ENCODE measurements around the gene CLDN4. TPM values are rescaled to one million over a fixed set of nuclear protein-coding genes. Genes with fewer than 3 reads are reported as not detected.
"Not testable (repeated sequence)": the region's sequence is repeated elsewhere in the genome, so short reads cannot be mapped to it uniquely, and the experiment has no call there.

The CLDN4 gene
- total RNA-seq, 4 donors from 2014 or later: 208 to 533 (median 298) TPM

GRCh38 chr7:73831834-73832651 lies 1.2 kb downstream of the CLDN4 start:
- intact Hi-C loops (cut with DNase I; ENCODE audit: low total_unique reads): no loop called here
- peak in 1 of 2 donors; percentile 60 for DNase-seq (ENCODE audit: low spot score in 2 of 2)
- WGBS, 2 donors: 29 to 41% methylated on average over 16 of the region's 16 CpGs
- no peak for TF ChIP-seq CTCF (IDR thresholded peaks at IDR 0.05)
- no peak for TF ChIP-seq POLR2A (IDR thresholded peaks at IDR 0.05)
- H3K4me3 ChIP-seq (ENCODE audit: low read depth, poor library complexity, severe bottlenecking): peak overlapping the region; percentile 26

GRCh38 chr7:73832806-73833205 lies 2.0 kb downstream of the CLDN4 start:
- DNase-seq (ENCODE audit: low spot score in 2 of 2): no peak
- H3K4me3 ChIP-seq (ENCODE audit: low read depth, poor library complexity, severe bottlenecking): no peak overlapping the region
- intact Hi-C loops (cut with DNase I; ENCODE audit: low total_unique reads): no loop called here
- WGBS, 2 donors: 49 to 63% methylated on average over 13 of the region's 13 CpGs
- no peak for TF ChIP-seq POLR2A (IDR thresholded peaks at IDR 0.05)
- TF ChIP-seq CTCF (IDR thresholded peaks at IDR 0.05): no peak

- intact Hi-C loops (cut with DNase I; ENCODE audit: low total_unique reads): no loop called here
- TF ChIP-seq POLR2A (IDR thresholded peaks at IDR 0.05) (no peak), CTCF (IDR thresholded peaks at IDR 0.05) (no peak)
- no peak for DNase-seq (ENCODE audit: low spot score in 2 of 2)
- WGBS, 2 donors: 50 to 58% methylated on average over 13 of the region's 13 CpGs
- no peak overlapping the region for H3K4me3 ChIP-seq (ENCODE audit: low read depth, poor library complexity, severe bottlenecking)
Observed at GRCh38 chr7:73833251-73833919, 2.6 kb downstream of the CLDN4 start.

GRCh38 chr7:73834626-73835191 lies 3.9 kb downstream of the CLDN4 start:
- DNase-seq (ENCODE audit: low spot score in 2 of 2): no peak
- no peak for TF ChIP-seq CTCF (IDR thresholded peaks at IDR 0.05)
- no peak for TF ChIP-seq POLR2A (IDR thresholded peaks at IDR 0.05)
- intact Hi-C loops (cut with DNase I; ENCODE audit: low total_unique reads): no loop called here
- no peak overlapping the region for H3K4me3 ChIP-seq (ENCODE audit: low read depth, poor library complexity, severe bottlenecking)
- 91 to 93% methylated on average over 10 of the region's 11 CpGs for WGBS, 2 donors

GRCh38 chr7:73837167-73837566 lies 6.4 kb downstream of the CLDN4 start:
- intact Hi-C loops (cut with DNase I; ENCODE audit: low total_unique reads); H3K4me3 ChIP-seq (ENCODE audit: low read depth, poor library complexity, severe bottlenecking); DNase-seq (ENCODE audit: low spot score in 2 of 2): not testable (repeated sequence)

- intact Hi-C loops (cut with DNase I; ENCODE audit: low total_unique reads): no loop called here
- DNase-seq (ENCODE audit: low spot score in 2 of 2): no peak
- 42 to 50% methylated on average over 6 of the region's 6 CpGs for WGBS, 2 donors
- TF ChIP-seq POLR2A (IDR thresholded peaks at IDR 0.05) (no peak), CTCF (IDR thresholded peaks at IDR 0.05) (no peak)
- H3K4me3 ChIP-seq (ENCODE audit: low read depth, poor library complexity, severe bottlenecking): no peak overlapping the region
Observed at GRCh38 chr7:73838642-73839041, 7.8 kb downstream of the CLDN4 start.

Data from lower leg skin (tissue), 4 donors.